ENCODE measurements around the gene PTN. TPM values are rescaled to one million over a fixed set of nuclear protein-coding genes. Genes with fewer than 3 reads are reported as not detected.

PTN gene
- total RNA-seq, 1 donor from 2014 or later: 11.1 TPM

DNA sequence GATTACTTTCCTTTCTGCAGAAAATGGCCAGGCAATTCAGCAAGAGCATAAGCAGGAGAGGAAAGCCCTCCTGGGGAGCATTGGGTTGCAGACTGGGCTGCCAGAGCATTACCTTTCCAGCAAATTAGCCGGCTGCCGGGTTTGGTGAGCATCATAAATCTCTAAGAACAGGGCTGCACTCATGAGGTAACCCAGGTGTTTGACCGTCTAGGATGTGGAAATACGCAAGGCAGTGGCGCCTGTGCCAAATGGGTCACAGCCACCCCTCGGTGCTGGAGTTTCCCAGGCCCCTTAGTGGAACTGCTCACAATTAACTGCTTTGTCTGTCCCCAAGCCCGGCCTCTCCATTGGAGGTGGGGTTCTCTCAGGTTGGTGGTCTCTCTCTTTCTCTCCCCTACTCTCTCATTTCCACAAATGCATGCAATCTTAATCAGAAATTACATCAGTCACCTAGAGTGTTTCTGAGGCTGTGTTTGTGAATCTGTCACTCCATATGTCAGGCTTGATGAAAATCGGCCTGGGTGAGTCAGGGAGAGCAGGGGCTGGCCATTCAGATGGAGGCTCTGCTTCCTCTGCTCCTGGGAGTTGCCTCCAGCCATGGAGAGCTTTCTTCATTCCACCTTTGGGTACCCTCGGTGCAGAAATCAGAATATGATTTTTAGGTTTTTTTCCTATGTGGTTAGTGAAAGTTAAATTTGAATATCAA, 26.7 kb downstream of the PTN start:
- no peaks in the 10 kb centered on the region for H3K79me2 ChIP-seq (ENCODE audit: insufficient read depth, low read length)
- no peaks in the 10 kb centered on the region for H3K36me3 ChIP-seq (ENCODE audit: insufficient read depth, low read length)
- H3K27me3 ChIP-seq (ENCODE audit: insufficient read depth, low read length): no peaks in the 10 kb centered on the region
- no peak overlapping the region for H2AFZ ChIP-seq (ENCODE audit: low read depth, low read length)
- no peak overlapping the region for H3K27ac ChIP-seq (ENCODE audit: low read depth, low read length)
- no peaks in the 10 kb centered on the region for H3K36me3 Mint-ChIP-seq (ENCODE audit: low read depth, unreplicated experiment)
- no peaks in the 10 kb centered on the region for H3K4me1 ChIP-seq (ENCODE audit: insufficient read depth, low read length)
- no peaks in the 10 kb centered on the region for H3K9me3 Mint-ChIP-seq (ENCODE audit: unreplicated experiment)
- H3K9ac ChIP-seq (ENCODE audit: low read length): no peak overlapping the region
- no peak overlapping the region for H3K27ac Mint-ChIP-seq (ENCODE audit: unreplicated experiment)
- H4K20me1 ChIP-seq (ENCODE audit: insufficient read depth, low read length): no peaks in the 10 kb centered on the region
- TF ChIP-seq, protein P1, sequence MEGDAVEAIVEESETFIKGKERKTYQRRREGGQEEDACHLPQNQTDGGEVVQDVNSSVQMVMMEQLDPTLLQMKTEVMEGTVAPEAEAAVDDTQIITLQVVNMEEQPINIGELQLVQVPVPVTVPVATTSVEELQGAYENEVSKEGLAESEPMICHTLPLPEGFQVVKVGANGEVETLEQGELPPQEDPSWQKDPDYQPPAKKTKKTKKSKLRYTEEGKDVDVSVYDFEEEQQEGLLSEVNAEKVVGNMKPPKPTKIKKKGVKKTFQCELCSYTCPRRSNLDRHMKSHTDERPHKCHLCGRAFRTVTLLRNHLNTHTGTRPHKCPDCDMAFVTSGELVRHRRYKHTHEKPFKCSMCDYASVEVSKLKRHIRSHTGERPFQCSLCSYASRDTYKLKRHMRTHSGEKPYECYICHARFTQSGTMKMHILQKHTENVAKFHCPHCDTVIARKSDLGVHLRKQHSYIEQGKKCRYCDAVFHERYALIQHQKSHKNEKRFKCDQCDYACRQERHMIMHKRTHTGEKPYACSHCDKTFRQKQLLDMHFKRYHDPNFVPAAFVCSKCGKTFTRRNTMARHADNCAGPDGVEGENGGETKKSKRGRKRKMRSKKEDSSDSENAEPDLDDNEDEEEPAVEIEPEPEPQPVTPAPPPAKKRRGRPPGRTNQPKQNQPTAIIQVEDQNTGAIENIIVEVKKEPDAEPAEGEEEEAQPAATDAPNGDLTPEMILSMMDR (IDR thresholded peaks at IDR 0.05; ENCODE audit: insufficient read depth, low read depth, low read length): no peak
- no peak for TF ChIP-seq EZH2 (IDR thresholded peaks at IDR 0.05; ENCODE audit: insufficient read depth, low read length)
- H3K4me3 ChIP-seq (ENCODE audit: insufficient read depth, low read depth, low read length): no peak overlapping the region
- DNase-seq (ENCODE audit: low read depth) (no peak), FAIRE-seq (no peak)
- H3K4me2 ChIP-seq (ENCODE audit: low read length): no peak overlapping the region
- H3K4me3 Mint-ChIP-seq (ENCODE audit: unreplicated experiment): no peak overlapping the region
- H3K4me1 Mint-ChIP-seq (ENCODE audit: low read depth, unreplicated experiment): peaks cover 2% of the 10 kb centered on the region
- no peaks in the 10 kb centered on the region for H3K9me3 ChIP-seq (ENCODE audit: insufficient read depth, low read depth, low read length)
- H3K27me3 Mint-ChIP-seq (ENCODE audit: low read depth, unreplicated experiment): no peaks in the 10 kb centered on the region

DNA sequence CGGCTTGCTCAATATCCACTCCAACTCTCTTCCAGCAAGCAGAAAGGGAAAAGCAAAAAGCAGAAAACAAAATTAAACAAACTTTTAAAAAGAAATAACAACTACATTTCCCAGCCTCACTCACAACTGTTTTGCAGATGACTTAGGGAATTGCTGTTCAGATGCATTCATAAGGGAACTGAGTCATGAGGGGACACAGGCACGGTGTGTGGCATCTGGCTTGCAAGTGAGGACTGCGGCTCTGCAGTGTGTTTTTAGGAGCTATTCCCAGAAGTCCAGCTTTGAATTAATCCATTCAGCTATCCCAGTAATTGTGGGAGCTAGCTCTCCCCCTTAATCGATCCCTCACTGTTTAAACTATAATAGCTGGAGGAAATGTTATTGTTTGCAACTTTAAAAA, 30.3 kb downstream of the PTN start:
- peak; percentile 68 for DNase-seq (ENCODE audit: low read depth)
- Histone ChIP-seq H4K20me1 (ENCODE audit: insufficient read depth, low read length) (no peaks in the 10 kb centered on the region), H3K4me3 (ENCODE audit: insufficient read depth, low read depth, low read length) (no peak overlapping the region), H3K36me3 (ENCODE audit: insufficient read depth, low read length) (no peaks in the 10 kb centered on the region), H3K4me2 (ENCODE audit: low read length) (peak overlapping the region; percentile 20), H3K27ac (ENCODE audit: low read depth, low read length) (no peak overlapping the region), H3K9me3 (ENCODE audit: insufficient read depth, low read depth, low read length) (no peaks in the 10 kb centered on the region), H3K27me3 (ENCODE audit: insufficient read depth, low read length) (no peaks in the 10 kb centered on the region), H3K9ac (ENCODE audit: low read length) (no peak overlapping the region), H2AFZ (ENCODE audit: low read depth, low read length) (no peak overlapping the region), H3K79me2 (ENCODE audit: insufficient read depth, low read length) (no peaks in the 10 kb centered on the region), H3K4me1 (ENCODE audit: insufficient read depth, low read length) (no peaks in the 10 kb centered on the region)
- Mint-ChIP-seq H3K9me3 (ENCODE audit: unreplicated experiment) (no peaks in the 10 kb centered on the region), H3K27ac (ENCODE audit: unreplicated experiment) (no peak overlapping the region), H3K4me3 (ENCODE audit: unreplicated experiment) (no peak overlapping the region), H3K27me3 (ENCODE audit: low read depth, unreplicated experiment) (no peaks in the 10 kb centered on the region), H3K36me3 (ENCODE audit: low read depth, unreplicated experiment) (no peaks in the 10 kb centered on the region), H3K4me1 (ENCODE audit: low read depth, unreplicated experiment) (peaks cover 2% of the 10 kb centered on the region)
- no peak for TF ChIP-seq EZH2 (IDR thresholded peaks at IDR 0.05; ENCODE audit: insufficient read depth, low read length)
- TF ChIP-seq, protein P1 (IDR thresholded peaks at IDR 0.05; ENCODE audit: insufficient read depth, low read depth, low read length): no peak
- FAIRE-seq: no peak

DNA sequence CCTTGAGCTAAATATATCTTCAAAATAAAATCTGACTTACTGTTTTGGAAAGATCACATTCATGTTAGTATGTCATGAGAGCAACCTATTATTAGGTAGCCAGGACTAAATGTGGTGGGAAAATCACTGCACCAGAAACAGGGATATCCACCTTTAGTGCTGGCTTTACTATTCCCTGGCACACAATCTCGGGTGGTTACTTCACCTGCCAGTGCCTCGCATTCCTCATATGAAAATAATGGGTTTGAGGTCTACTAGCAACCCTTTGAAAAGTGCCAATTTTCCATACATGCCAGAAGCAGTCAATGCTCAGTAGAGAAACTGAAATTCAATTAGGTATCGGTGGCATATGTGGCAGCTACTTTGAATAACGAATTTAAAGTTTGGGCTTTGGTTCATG, 36.8 kb downstream of the PTN start:
- no peak overlapping the region for H3K27ac Mint-ChIP-seq (ENCODE audit: unreplicated experiment)
- TF ChIP-seq, protein P1 (IDR thresholded peaks at IDR 0.05; ENCODE audit: insufficient read depth, low read depth, low read length): no peak
- no peak for TF ChIP-seq EZH2 (IDR thresholded peaks at IDR 0.05; ENCODE audit: insufficient read depth, low read length)
- no peak overlapping the region for H3K4me3 Mint-ChIP-seq (ENCODE audit: unreplicated experiment)

More for the DNA sequence above, 36.8 kb downstream of the PTN start:
- Histone ChIP-seq H3K27me3 (ENCODE audit: insufficient read depth, low read length) (no peaks in the 10 kb centered on the region), H3K9me3 (ENCODE audit: insufficient read depth, low read depth, low read length) (no peaks in the 10 kb centered on the region), H3K4me2 (ENCODE audit: low read length) (peak overlapping the region; percentile 13), H3K9ac (ENCODE audit: low read length) (no peak overlapping the region), H4K20me1 (ENCODE audit: insufficient read depth, low read length) (no peaks in the 10 kb centered on the region), H3K36me3 (ENCODE audit: insufficient read depth, low read length) (no peaks in the 10 kb centered on the region), H3K27ac (ENCODE audit: low read depth, low read length) (no peak overlapping the region), H3K4me3 (ENCODE audit: insufficient read depth, low read depth, low read length) (no peak overlapping the region), H3K4me1 (ENCODE audit: insufficient read depth, low read length) (peaks cover 9% of the 10 kb centered on the region), H2AFZ (ENCODE audit: low read depth, low read length) (no peak overlapping the region), H3K79me2 (ENCODE audit: insufficient read depth, low read length) (no peaks in the 10 kb centered on the region)
- Mint-ChIP-seq H3K4me1 (ENCODE audit: low read depth, unreplicated experiment) (peaks cover 2% of the 10 kb centered on the region), H3K36me3 (ENCODE audit: low read depth, unreplicated experiment) (no peaks in the 10 kb centered on the region), H3K9me3 (ENCODE audit: unreplicated experiment) (no peaks in the 10 kb centered on the region), H3K27me3 (ENCODE audit: low read depth, unreplicated experiment) (no peaks in the 10 kb centered on the region)
- FAIRE-seq (no peak), DNase-seq (ENCODE audit: low read depth) (no peak)
